ENCODE measurements around the gene RPS6KA4. TPM values are rescaled to one million over a fixed set of nuclear protein-coding genes. Genes with fewer than 3 reads are reported as not detected.

The RPS6KA4 gene
- total RNA-seq, 1 experiment from 2014 or later, result 67.3 TPM

DNA sequence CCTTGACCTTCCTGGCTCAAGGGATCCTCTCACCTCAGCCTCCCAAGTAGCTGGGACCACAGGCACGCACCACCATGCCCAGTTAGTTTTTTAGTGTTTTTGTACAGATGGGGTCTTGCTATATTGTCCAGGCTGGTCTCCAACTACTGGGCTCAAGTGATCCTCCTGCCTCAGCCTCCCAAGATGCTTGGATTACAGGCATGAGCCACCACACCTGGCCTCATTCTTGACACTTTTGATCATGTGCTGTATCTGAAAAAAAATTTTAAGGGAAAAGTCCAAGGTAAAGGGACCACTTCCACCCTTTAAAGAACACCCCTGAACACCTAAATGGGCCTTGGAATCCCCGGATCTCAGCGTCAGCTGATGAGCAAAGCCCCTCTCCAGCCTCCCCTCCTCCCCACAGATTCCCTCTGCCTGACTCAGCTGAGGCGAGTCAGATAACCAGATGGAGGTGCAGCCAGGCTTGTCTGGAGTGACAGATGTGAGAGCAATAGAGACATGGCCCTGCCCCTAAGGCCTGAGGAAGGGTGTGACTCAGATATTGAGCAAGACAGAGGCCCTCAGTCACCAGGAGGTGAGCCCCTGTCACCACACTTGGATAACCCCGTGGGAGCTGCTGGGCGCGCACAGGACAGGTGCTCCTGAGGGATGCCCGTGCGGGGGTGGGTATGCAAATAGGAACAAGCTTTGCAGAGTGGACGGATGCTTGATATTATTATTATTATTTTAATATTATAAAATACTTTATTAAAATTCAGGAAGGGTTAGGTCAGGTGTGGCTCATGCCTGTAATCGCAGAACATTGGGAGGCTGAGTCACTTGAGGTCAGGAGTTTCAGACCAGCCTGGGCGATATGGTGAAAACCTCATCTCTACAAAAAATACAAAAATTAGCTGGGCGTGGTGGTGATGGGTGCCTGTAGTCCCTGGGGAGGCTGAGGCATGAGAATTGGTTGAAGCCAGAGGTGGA lies 23.9 kb upstream of the RPS6KA4 start (continued):
- TF ChIP-seq, protein P1, sequence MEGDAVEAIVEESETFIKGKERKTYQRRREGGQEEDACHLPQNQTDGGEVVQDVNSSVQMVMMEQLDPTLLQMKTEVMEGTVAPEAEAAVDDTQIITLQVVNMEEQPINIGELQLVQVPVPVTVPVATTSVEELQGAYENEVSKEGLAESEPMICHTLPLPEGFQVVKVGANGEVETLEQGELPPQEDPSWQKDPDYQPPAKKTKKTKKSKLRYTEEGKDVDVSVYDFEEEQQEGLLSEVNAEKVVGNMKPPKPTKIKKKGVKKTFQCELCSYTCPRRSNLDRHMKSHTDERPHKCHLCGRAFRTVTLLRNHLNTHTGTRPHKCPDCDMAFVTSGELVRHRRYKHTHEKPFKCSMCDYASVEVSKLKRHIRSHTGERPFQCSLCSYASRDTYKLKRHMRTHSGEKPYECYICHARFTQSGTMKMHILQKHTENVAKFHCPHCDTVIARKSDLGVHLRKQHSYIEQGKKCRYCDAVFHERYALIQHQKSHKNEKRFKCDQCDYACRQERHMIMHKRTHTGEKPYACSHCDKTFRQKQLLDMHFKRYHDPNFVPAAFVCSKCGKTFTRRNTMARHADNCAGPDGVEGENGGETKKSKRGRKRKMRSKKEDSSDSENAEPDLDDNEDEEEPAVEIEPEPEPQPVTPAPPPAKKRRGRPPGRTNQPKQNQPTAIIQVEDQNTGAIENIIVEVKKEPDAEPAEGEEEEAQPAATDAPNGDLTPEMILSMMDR (IDR thresholded peaks at IDR 0.05 in 2 of 3, conservative IDR thresholded peaks at IDR 0.05 in 1 of 3; ENCODE audit: borderline replicate concordance in 1 of 3, insufficient read depth in 1 of 3, low read depth in 2 of 3, low read length in 2 of 3), result no peak

GRCh38 chr11:64337538-64338249 lies 21.3 kb upstream of the RPS6KA4 start:
- H3K27me3 ChIP-seq (ENCODE audit: insufficient read depth, low read length), result no peaks in the 10 kb centered on the region
- no peaks in the 10 kb centered on the region for H3K9me3 ChIP-seq (ENCODE audit: control insufficient read depth in 1 of 2, insufficient read depth in 1 of 2, low read depth in 1 of 2, low read length in 2 of 2)
- no peak for ATAC-seq
- POLR2A ChIA-PET, result no interaction called here
- intact Hi-C loops (cut with micrococcal nuclease), result no loop called here
- no peaks in the 10 kb centered on the region for H3K79me2 ChIP-seq (ENCODE audit: insufficient read depth, low read length)
- H4K20me1 ChIP-seq (ENCODE audit: insufficient read depth), result no peaks in the 10 kb centered on the region
- BruUV-seq (replicated peaks), result no TSS peak
- DNase-seq (ENCODE audit: low read depth, low spot score), result no peak
- H3K4me1 ChIP-seq (ENCODE audit: control insufficient read depth in 1 of 2, insufficient read depth in 2 of 2, low read length in 2 of 2), result peaks cover 18 to 47% of the 10 kb centered on the region in 2 experiments
- no peaks in the 10 kb centered on the region for H3K36me3 ChIP-seq (ENCODE audit: control insufficient read depth in 1 of 2, insufficient read depth in 2 of 2, low read length in 2 of 2)
- CTCF ChIA-PET, result interaction anchor here (1.6 kb wide), 1 partner anchor 17 kb away, joined by 5 read pairs; no protein-coding TSS in a partner anchor
- no peak overlapping the region for H3K9ac ChIP-seq (ENCODE audit: low read length)
- RAD21 ChIA-PET (ENCODE audit: low non-redundant PET in 1 of 2, low total read pairs in 2 of 2, uncharacterized antibody in 2 of 2, unreplicated experiment in 2 of 2), result no interaction called here
- H3K9me2 ChIP-seq (ENCODE audit: insufficient read depth), result no peaks in the 10 kb centered on the region
- no peak overlapping the region for H3K27ac ChIP-seq (ENCODE audit: low read depth, low read length)
- no peak overlapping the region for H2AFZ ChIP-seq (ENCODE audit: low read depth, low read length, poor library complexity, severe bottlenecking)
- no peak overlapping the region for H3K4me2 ChIP-seq (ENCODE audit: low read length)
- no peak overlapping the region for H3K4me3 ChIP-seq (replicated peaks in 1 of 2; ENCODE audit: low read depth in 1 of 2, low read length in 2 of 2)
- TF ChIP-seq ATF3 (IDR thresholded peaks at IDR 0.05) (no peak), CBX3 (IDR thresholded peaks at IDR 0.05; ENCODE audit: low read depth) (no peak), TCF7L2 (IDR thresholded peaks at IDR 0.05; ENCODE audit: borderline replicate concordance, extremely low read depth, insufficient read depth, insufficient read length) (no peak), FOSL1 (IDR thresholded peaks at IDR 0.05; ENCODE audit: low read depth) (no peak), EZH2phosphoT487 (IDR thresholded peaks at IDR 0.05; ENCODE audit: borderline replicate concordance) (no peak), JUND (IDR thresholded peaks at IDR 0.05) (no peak), CEBPB (IDR thresholded peaks at IDR 0.05; ENCODE audit: low read depth) (no peak), POLR2A (IDR thresholded peaks at IDR 0.05; ENCODE audit: borderline replicate concordance, extremely low read depth, insufficient read depth, insufficient read length) (no peak), SP1 (IDR thresholded peaks at IDR 0.05; ENCODE audit: low read depth) (no peak), SRF (IDR thresholded peaks at IDR 0.05; ENCODE audit: low read depth) (no peak), POLR2AphosphoS5 (IDR thresholded peaks at IDR 0.05; ENCODE audit: low read depth, low read length) (no peak), EZH2 (IDR thresholded peaks at IDR 0.05) (no peak)
- TF ChIP-seq, protein P2, sequence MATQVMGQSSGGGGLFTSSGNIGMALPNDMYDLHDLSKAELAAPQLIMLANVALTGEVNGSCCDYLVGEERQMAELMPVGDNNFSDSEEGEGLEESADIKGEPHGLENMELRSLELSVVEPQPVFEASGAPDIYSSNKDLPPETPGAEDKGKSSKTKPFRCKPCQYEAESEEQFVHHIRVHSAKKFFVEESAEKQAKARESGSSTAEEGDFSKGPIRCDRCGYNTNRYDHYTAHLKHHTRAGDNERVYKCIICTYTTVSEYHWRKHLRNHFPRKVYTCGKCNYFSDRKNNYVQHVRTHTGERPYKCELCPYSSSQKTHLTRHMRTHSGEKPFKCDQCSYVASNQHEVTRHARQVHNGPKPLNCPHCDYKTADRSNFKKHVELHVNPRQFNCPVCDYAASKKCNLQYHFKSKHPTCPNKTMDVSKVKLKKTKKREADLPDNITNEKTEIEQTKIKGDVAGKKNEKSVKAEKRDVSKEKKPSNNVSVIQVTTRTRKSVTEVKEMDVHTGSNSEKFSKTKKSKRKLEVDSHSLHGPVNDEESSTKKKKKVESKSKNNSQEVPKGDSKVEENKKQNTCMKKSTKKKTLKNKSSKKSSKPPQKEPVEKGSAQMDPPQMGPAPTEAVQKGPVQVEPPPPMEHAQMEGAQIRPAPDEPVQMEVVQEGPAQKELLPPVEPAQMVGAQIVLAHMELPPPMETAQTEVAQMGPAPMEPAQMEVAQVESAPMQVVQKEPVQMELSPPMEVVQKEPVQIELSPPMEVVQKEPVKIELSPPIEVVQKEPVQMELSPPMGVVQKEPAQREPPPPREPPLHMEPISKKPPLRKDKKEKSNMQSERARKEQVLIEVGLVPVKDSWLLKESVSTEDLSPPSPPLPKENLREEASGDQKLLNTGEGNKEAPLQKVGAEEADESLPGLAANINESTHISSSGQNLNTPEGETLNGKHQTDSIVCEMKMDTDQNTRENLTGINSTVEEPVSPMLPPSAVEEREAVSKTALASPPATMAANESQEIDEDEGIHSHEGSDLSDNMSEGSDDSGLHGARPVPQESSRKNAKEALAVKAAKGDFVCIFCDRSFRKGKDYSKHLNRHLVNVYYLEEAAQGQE (IDR thresholded peaks at IDR 0.05; ENCODE audit: low read depth), result no peak
- TF ChIP-seq, protein P1 (IDR thresholded peaks at IDR 0.05 in 2 of 3, conservative IDR thresholded peaks at IDR 0.05 in 1 of 3; ENCODE audit: borderline replicate concordance in 1 of 3, insufficient read depth in 1 of 3, low read depth in 2 of 3, low read length in 2 of 3), result no peak

Data from HCT116 (cell line).